Measurements from ENCODE around the gene DEFB131A.
"Not testable (repeated sequence)": the region's sequence is repeated elsewhere in the genome, so short reads cannot be mapped to it uniquely, and the experiment has no call there.

DNA sequence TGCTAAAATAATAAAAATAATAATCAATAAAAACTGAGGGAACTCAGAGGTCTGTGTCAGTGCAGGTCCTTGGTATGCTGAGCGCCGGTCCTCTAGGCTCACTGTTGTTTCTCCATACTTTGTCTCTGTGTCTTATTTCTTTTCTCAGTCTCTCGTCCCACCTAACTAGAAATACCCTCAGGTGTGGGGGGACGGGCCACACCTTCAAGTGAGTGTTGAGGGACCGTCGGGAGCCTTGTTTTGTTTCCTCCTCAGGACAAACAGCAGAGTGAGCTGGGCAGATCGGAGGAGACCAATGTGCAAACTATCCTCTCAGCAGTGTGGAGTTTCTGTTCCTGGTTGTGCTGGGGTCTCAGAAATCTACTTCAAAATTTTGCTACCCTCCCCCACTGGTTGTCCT, 46.3 kb downstream of the DEFB131A start:
- TF ChIP-seq, protein P1, sequence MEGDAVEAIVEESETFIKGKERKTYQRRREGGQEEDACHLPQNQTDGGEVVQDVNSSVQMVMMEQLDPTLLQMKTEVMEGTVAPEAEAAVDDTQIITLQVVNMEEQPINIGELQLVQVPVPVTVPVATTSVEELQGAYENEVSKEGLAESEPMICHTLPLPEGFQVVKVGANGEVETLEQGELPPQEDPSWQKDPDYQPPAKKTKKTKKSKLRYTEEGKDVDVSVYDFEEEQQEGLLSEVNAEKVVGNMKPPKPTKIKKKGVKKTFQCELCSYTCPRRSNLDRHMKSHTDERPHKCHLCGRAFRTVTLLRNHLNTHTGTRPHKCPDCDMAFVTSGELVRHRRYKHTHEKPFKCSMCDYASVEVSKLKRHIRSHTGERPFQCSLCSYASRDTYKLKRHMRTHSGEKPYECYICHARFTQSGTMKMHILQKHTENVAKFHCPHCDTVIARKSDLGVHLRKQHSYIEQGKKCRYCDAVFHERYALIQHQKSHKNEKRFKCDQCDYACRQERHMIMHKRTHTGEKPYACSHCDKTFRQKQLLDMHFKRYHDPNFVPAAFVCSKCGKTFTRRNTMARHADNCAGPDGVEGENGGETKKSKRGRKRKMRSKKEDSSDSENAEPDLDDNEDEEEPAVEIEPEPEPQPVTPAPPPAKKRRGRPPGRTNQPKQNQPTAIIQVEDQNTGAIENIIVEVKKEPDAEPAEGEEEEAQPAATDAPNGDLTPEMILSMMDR (IDR thresholded peaks at IDR 0.05), result not testable (repeated sequence)
- TF ChIP-seq ZFX (IDR thresholded peaks at IDR 0.05; ENCODE audit: borderline replicate concordance), result not testable (repeated sequence)

All from 22Rv1 (cell line).